Fibroblast of peridontal ligament (primary cell): ENCODE measurements around the gene MYL12A.
"Not testable (repeated sequence)": the region's sequence is repeated elsewhere in the genome, so short reads cannot be mapped to it uniquely, and the experiment has no call there.

Experiments used
- DNase-seq: peaks from one replicate; pipeline ENCODE4 v3.0.0-alpha.2; 2010; ENCODE audit errors: extremely low read depth

The MYL12A gene

GRCh38 chr18:3247240-3248061, at the start of gene MYL12A:
Gene MYL12A (plus strand): TSS chr18:3247801. CDS start chr18:3253248, 5,447 bp downstream.
- peak; percentile 99 for DNase-seq

- DNase-seq = not testable (repeated sequence)
Observed at GRCh38 chr18:3198260-3198860, 49.2 kb upstream of the MYL12A start.

GRCh38 chr18:3199942-3200645, 47.5 kb upstream of the MYL12A start:
- no peak for DNase-seq

- no peak for DNase-seq
Observed at GRCh38 chr18:3205239-3205638, 42.4 kb upstream of the MYL12A start.

GRCh38 chr18:3207565-3207964, 40.0 kb upstream of the MYL12A start:
- DNase-seq = no peak

- DNase-seq = no peak
Observed at GRCh38 chr18:3209859-3210569, 37.6 kb upstream of the MYL12A start.

GRCh38 chr18:3211236-3211992, 36.2 kb upstream of the MYL12A start:
- peak; percentile 62 for DNase-seq

GRCh38 chr18:3212657-3213056, 34.9 kb upstream of the MYL12A start:
- DNase-seq = no peak

GRCh38 chr18:3213300-3214059, 34.1 kb upstream of the MYL12A start:
- no peak for DNase-seq

- DNase-seq = no peak
Observed at GRCh38 chr18:3214855-3215637, 32.6 kb upstream of the MYL12A start.

- no peak for DNase-seq
Observed at GRCh38 chr18:3216987-3217386, 30.6 kb upstream of the MYL12A start.

GRCh38 chr18:3217948-3218647, 29.5 kb upstream of the MYL12A start:
- peak; percentile 51 for DNase-seq

- no peak for DNase-seq
Observed at GRCh38 chr18:3218819-3219218, 28.8 kb upstream of the MYL12A start.

- DNase-seq = no peak
Observed at GRCh38 chr18:3219241-3219630, 28.4 kb upstream of the MYL12A start.

GRCh38 chr18:3219631-3220335, 27.8 kb upstream of the MYL12A start, which contains the start of gene MYOM1:
Gene MYOM1 (minus strand): TSS chr18:3219968. CDS start chr18:3215223, 4,745 bp downstream.
- no peak for DNase-seq

- not testable (repeated sequence) for DNase-seq
Observed at GRCh38 chr18:3220868-3221267, 26.7 kb upstream of the MYL12A start.

- DNase-seq = no peak
Observed at GRCh38 chr18:3221496-3221895, 26.1 kb upstream of the MYL12A start.

- no peak for DNase-seq
Observed at GRCh38 chr18:3223356-3223755, 24.2 kb upstream of the MYL12A start.
